Liver (tissue), 9 donors: ENCODE measurements around the gene ZNF862. TPM values are rescaled to one million over a fixed set of nuclear protein-coding genes. Genes with fewer than 3 reads are reported as not detected.

ENCODE experiments used
- DNase-seq: peaks from one replicate; pipeline ENCODE4 v3.0.0-alpha.2; 2017; ENCODE audit warnings: low spot score
- H3K27ac ChIP-seq, 2 donors: one replicate each; pipeline ENCODE4 v1.7.0; 2013; ENCODE audit warnings: inconsistent platforms in 2 of 2, low read length in 2 of 2, control low read depth in 1 of 2, low read depth in 1 of 2, mild to moderate bottlenecking in 1 of 2
- H3K27me3 ChIP-seq, 4 donors: one replicate each; pipeline versions ENCODE4 v1.6.1 to v1.7.0; 2013; ENCODE audit warnings: low read length in 3 of 4, inconsistent platforms in 1 of 4, mild to moderate bottlenecking in 1 of 4, moderate library complexity in 1 of 4; ENCODE audit not compliant: control insufficient read depth in 4 of 4, insufficient read depth in 4 of 4
- H3K36me3 ChIP-seq, 4 donors: one replicate each; pipeline versions ENCODE4 v1.6.1 to v1.7.0; 2013; ENCODE audit warnings: low read length in 3 of 4, mild to moderate bottlenecking in 3 of 4, low read depth in 1 of 4, moderate library complexity in 1 of 4; ENCODE audit not compliant: control insufficient read depth in 4 of 4, insufficient read depth in 3 of 4
- H3K4me1 ChIP-seq, 4 donors: one replicate each; pipeline versions ENCODE4 v1.6.1 to v1.7.0; 2013; ENCODE audit warnings: low read length in 3 of 4, mild to moderate bottlenecking in 3 of 4, moderate library complexity in 1 of 4; ENCODE audit not compliant: control insufficient read depth in 4 of 4, insufficient read depth in 4 of 4
- H3K4me3 ChIP-seq, 3 donors: one replicate each; pipeline versions ENCODE4 v1.6.1 to v1.7.0; 2013; ENCODE audit warnings: low read length in 3 of 3, control low read depth in 1 of 3, low read depth in 1 of 3, mild to moderate bottlenecking in 1 of 3
- H3K9ac ChIP-seq, 2 donors: one replicate each; pipeline ENCODE4 v1.7.0; 2013; ENCODE audit warnings: low read length in 2 of 2, mild to moderate bottlenecking in 2 of 2, moderate library complexity in 2 of 2, control low read depth in 1 of 2, low read depth in 1 of 2
- H3K9me3 ChIP-seq, 4 donors: one replicate each; pipeline versions ENCODE4 v1.6.1 to v1.7.0; 2013; ENCODE audit warnings: low read length in 3 of 4; ENCODE audit not compliant: control insufficient read depth in 4 of 4
- ATF3 ChIP-seq: IDR thresholded peaks from 2 replicates; pipeline ENCODE4 v1.6.1; 2016; ENCODE audit warnings: antibody characterized with exemption
- EGR1 ChIP-seq, 2 donors: IDR thresholded peaks; 2 replicates each; pipeline ENCODE4 v1.6.1; 2016 to 2018; ENCODE audit warnings: antibody characterized with exemption in 2 of 2, low read depth in 2 of 2
- FOXA1 ChIP-seq: IDR thresholded peaks from 2 replicates; pipeline ENCODE4 v1.6.1; 2016; ENCODE audit warnings: antibody characterized with exemption
- FOXA2 ChIP-seq: IDR thresholded peaks from 2 replicates; pipeline ENCODE4 v1.6.1; 2016; ENCODE audit warnings: antibody characterized with exemption
- GABPA ChIP-seq, 2 donors: IDR thresholded peaks in 1 of 2; conservative IDR thresholded peaks in 1 of 2; 2 replicates each; pipeline ENCODE4 v1.6.1; 2016; ENCODE audit warnings: antibody characterized with exemption in 2 of 2, mild to moderate bottlenecking in 1 of 2, moderate library complexity in 1 of 2
- HNF4A ChIP-seq, 2 donors: conservative IDR thresholded peaks; 2 replicates each; pipeline ENCODE4 v1.6.1; 2016; ENCODE audit warnings: antibody characterized with exemption in 2 of 2, mild to moderate bottlenecking in 2 of 2
- HNF4G ChIP-seq: IDR thresholded peaks from 2 replicates; pipeline ENCODE4 v1.6.1; 2016; ENCODE audit warnings: antibody characterized with exemption
- MAX ChIP-seq: IDR thresholded peaks from 2 replicates; pipeline ENCODE4 v1.6.1; 2016; ENCODE audit warnings: antibody characterized with exemption
- NR2F2 ChIP-seq: IDR thresholded peaks from 2 replicates; pipeline ENCODE4 v1.6.1; 2016; ENCODE audit warnings: antibody characterized with exemption
- RAD21 ChIP-seq, 2 donors: IDR thresholded peaks; 2 replicates each; pipeline ENCODE4 v1.6.1; 2016; ENCODE audit warnings: antibody characterized with exemption in 2 of 2, mild to moderate bottlenecking in 2 of 2
- REST ChIP-seq: IDR thresholded peaks from 2 replicates; pipeline ENCODE4 v1.6.1; 2016; ENCODE audit warnings: antibody characterized with exemption, mild to moderate bottlenecking
- RXRA ChIP-seq, 2 donors: IDR thresholded peaks; 2 replicates each; pipeline ENCODE4 v1.6.1; 2017 to 2018; ENCODE audit warnings: antibody characterized with exemption in 2 of 2, mild to moderate bottlenecking in 1 of 2
- SP1 ChIP-seq: IDR thresholded peaks from 2 replicates; pipeline ENCODE4 v1.6.1; 2018; ENCODE audit warnings: antibody characterized with exemption, mild to moderate bottlenecking
- TAF1 ChIP-seq: conservative IDR thresholded peaks from 2 replicates; pipeline ENCODE4 v1.6.1; 2016; ENCODE audit warnings: antibody characterized with exemption, mild to moderate bottlenecking
- YY1 ChIP-seq: IDR thresholded peaks from 2 replicates; pipeline ENCODE4 v1.6.1; 2016; ENCODE audit warnings: antibody characterized with exemption, mild to moderate bottlenecking
- ZBTB33 ChIP-seq: IDR thresholded peaks from 2 replicates; pipeline ENCODE4 v1.6.1; 2016; ENCODE audit warnings: antibody characterized with exemption
- WGBS: extraction: QIAGEN DNeasy Blood & Tissue Kit; methylation state at CpG from one replicate; pipeline ENCODE4 v1.1.7; 2013; 5-methylcytosine and 5-hydroxymethylcytosine counted together
- polyA plus RNA-seq, 2 donors: library from polyadenylated mRNA; stranded (reverse) in 1 of 2; unstranded in 1 of 2; fragments of 200-250 nt in 1 of 2; fragments of >200 nt in 1 of 2; fragmentation: Nextera tagmentation in 1 of 2; extraction: Ambion mirVana in 1 of 2; gene quantifications; one replicate each; pipeline versions ENCODE4 v1.2.1 to v1.2.3, GENCODE V29; 2013 to 2015
- total RNA-seq, 2 donors: library from RNA; depleted of rRNA; stranded (reverse); fragments of >200 nt; gene quantifications; one replicate each; pipeline ENCODE4 v1.2.3, GENCODE V29; 2014
- donor health status: healthy.
- donor health status: healthy.
- donor health status: healthy.
- donor health status: healthy.
- donor health status: healthy.

The ZNF862 gene
- total and polyA plus RNA-seq, 4 donors = 1.9 to 9.4 (median 3.8) TPM

GRCh38 chr7:149831741-149832219, 6.4 kb upstream of the ZNF862 start (continued):
- TF ChIP-seq GABPA (IDR thresholded peaks at IDR 0.05 in 1 of 2, conservative IDR thresholded peaks at IDR 0.05 in 1 of 2) (no peak), HNF4G (no peak), TAF1 (no peak), RXRA (IDR thresholded peaks at IDR 0.05) (no peak), MAX (no peak), NR2F2 (no peak), ZBTB33 (no peak), FOXA2 (no peak), SP1 (no peak), EGR1 (IDR thresholded peaks at IDR 0.05; ENCODE audit: low read depth in 2 of 2) (no peak)

- Histone ChIP-seq H3K9me3 (no peaks in the 10 kb centered on the region), H3K27ac (no peak overlapping the region), H3K4me3 (no peak overlapping the region), H3K27me3 (no peaks in the 10 kb centered on the region), H3K4me1 (no peaks in the 10 kb centered on the region), H3K36me3 (no peaks in the 10 kb centered on the region), H3K9ac (no peak overlapping the region)
- no peak for DNase-seq
- TF ChIP-seq ZBTB33 (no peak), RAD21 (IDR thresholded peaks at IDR 0.05) (no peak), YY1 (no peak), HNF4A (conservative IDR thresholded peaks at IDR 0.05) (no peak), SP1 (no peak), ATF3 (no peak), MAX (no peak), FOXA1 (no peak), HNF4G (no peak), REST (no peak)
- WGBS = 84% methylated on average over 13 of the region's 13 CpGs
Measured at GRCh38 chr7:149832332-149833041, 5.7 kb upstream of the ZNF862 start.
